CD8-positive, alpha-beta memory T cell (primary cell): ENCODE results near the gene ATG14. TPM values are rescaled to one million over a fixed set of nuclear protein-coding genes. Genes with fewer than 3 reads are reported as not detected.
A peak's percentile ranks its signal among the peaks of the same experiment; 100 is the strongest.

ENCODE experiments used
- CTCF ChIA-PET: fragments of 350-600 bp; sonication (Branson Sonifier 250); formaldehyde crosslinking; loops from one replicate; lab custom pipeline; 2021; ENCODE audit warnings: antibody characterized with exemption; lab: Charles Lee
- POLR2A ChIA-PET: fragments of 350-600 bp; sonication (Branson Sonifier 250); formaldehyde crosslinking; loops from one replicate; lab custom pipeline; 2021; ENCODE audit warnings: antibody characterized with exemption; lab: Charles Lee
- DNase-seq, 5 donors: peaks; one replicate each; pipeline versions ENCODE4 v3.0.0 to v3.0.0-alpha.2; 2020 to 2022; ENCODE audit warnings: mixed read lengths in 1 of 5
- H3K27ac ChIP-seq: one replicate; pipeline ENCODE4 v1.7.0; 2013; ENCODE audit warnings: low read depth, mild to moderate bottlenecking, low read length, moderate library complexity
- H3K27me3 ChIP-seq: 2 replicates; pipeline ENCODE4 v1.7.0; 2013; ENCODE audit warnings: low read length, mild to moderate bottlenecking; ENCODE audit not compliant: insufficient read depth, poor library complexity, severe bottlenecking
- H3K36me3 ChIP-seq: 2 replicates; pipeline ENCODE4 v1.7.0; 2013; ENCODE audit warnings: mild to moderate bottlenecking, low read length, moderate library complexity; ENCODE audit not compliant: insufficient read depth
- H3K4me1 ChIP-seq: 2 replicates; pipeline ENCODE4 v1.7.0; 2013; ENCODE audit warnings: mild to moderate bottlenecking, low read length, moderate library complexity; ENCODE audit not compliant: insufficient read depth
- H3K4me3 ChIP-seq: 2 replicates; pipeline ENCODE4 v1.7.0; 2013; ENCODE audit warnings: mild to moderate bottlenecking, low read length
- H3K9me3 ChIP-seq: 2 replicates; pipeline ENCODE4 v1.7.0; 2013; ENCODE audit warnings: mild to moderate bottlenecking, low read length
- H3K27ac Mint-ChIP-seq, 8 donors: one replicate each; pipeline ENCODE4 v1.8.0; 2020 to 2021; ENCODE audit warnings: mixed read lengths in 8 of 8, mild to moderate bottlenecking in 6 of 8, inconsistent platforms in 3 of 8, moderate library complexity in 3 of 8
- H3K27me3 Mint-ChIP-seq, 2 donors: one replicate each; pipeline ENCODE4 v1.8.0; 2020 to 2021; ENCODE audit warnings: mixed read lengths in 2 of 2, mild to moderate bottlenecking in 1 of 2, moderate library complexity in 1 of 2
- H3K36me3 Mint-ChIP-seq, 3 donors: one replicate each; pipeline ENCODE4 v1.8.0; 2020 to 2021; ENCODE audit warnings: mixed read lengths in 3 of 3, inconsistent platforms in 1 of 3, mild to moderate bottlenecking in 1 of 3
- H3K4me1 Mint-ChIP-seq, 3 donors: one replicate each; pipeline ENCODE4 v1.8.0; 2020 to 2021; ENCODE audit warnings: mixed read lengths in 3 of 3, inconsistent platforms in 1 of 3, mild to moderate bottlenecking in 1 of 3
- H3K4me3 Mint-ChIP-seq, 7 donors: one replicate each; pipeline ENCODE4 v1.8.0; 2020 to 2021; ENCODE audit warnings: mixed read lengths in 7 of 7, mild to moderate bottlenecking in 6 of 7, moderate library complexity in 4 of 7, inconsistent platforms in 2 of 7
- H3K9me3 Mint-ChIP-seq, 5 donors: one replicate each; pipeline ENCODE4 v1.8.0; 2020 to 2022; ENCODE audit warnings: mixed read lengths in 5 of 5, mild to moderate bottlenecking in 3 of 5, moderate library complexity in 2 of 5, inconsistent platforms in 1 of 5
- polyA plus RNA-seq: library from polyadenylated mRNA; unstranded; fragments of 300-500 nt; fragmentation: Illumina TruSeq; gene quantifications from one replicate; pipeline ENCODE4 v1.2.3, GENCODE V29; 2021
- total RNA-seq, 2 experiments: library from RNA; stranded (reverse); gene quantifications; one replicate each; pipeline ENCODE4 v1.2.3, GENCODE V29; 2021

Gene ATG14
- total and polyA plus RNA-seq, 3 experiments from 2014 or later, result 7.3 to 8.2 (median 7.7) TPM

DNA sequence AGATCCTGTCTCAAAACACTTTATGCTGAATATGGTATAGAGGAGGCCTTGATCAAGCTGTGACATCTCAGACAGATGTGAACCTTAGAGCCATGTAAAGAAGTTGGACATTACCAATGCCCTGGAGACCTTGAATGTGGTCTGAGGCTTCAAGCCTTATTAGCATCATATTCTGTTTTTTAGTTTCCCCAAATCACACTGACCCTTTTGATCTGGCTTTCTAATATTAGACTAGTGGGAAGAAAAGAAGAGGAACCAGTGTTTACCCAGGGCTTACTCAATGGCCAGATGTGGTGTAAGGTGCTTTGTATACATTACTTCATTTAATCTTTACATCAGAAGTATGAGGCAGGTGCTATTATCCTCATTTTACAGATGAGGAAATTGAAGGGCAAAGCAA, 39.4 kb upstream of the ATG14 start:
- no peaks in the 10 kb centered on the region for H3K36me3 Mint-ChIP-seq
- H3K27me3 ChIP-seq, result no peaks in the 10 kb centered on the region
- H3K9me3 ChIP-seq, result no peaks in the 10 kb centered on the region
- H3K27me3 Mint-ChIP-seq, result peaks cover 0 to 7% of the 10 kb centered on the region in 2 donors
- no peaks in the 10 kb centered on the region for H3K36me3 ChIP-seq
- CTCF ChIA-PET, result no interaction called here
- no peaks in the 10 kb centered on the region for H3K4me1 ChIP-seq
- H3K27ac ChIP-seq, result no peak overlapping the region
- H3K4me3 ChIP-seq, result no peak overlapping the region
- H3K9me3 Mint-ChIP-seq, result peaks cover 0 to 1% (median 0%) of the 10 kb centered on the region in 5 donors
- H3K27ac Mint-ChIP-seq, result no peak overlapping the region
- no peak for DNase-seq
- no peak overlapping the region for H3K4me3 Mint-ChIP-seq
- H3K4me1 Mint-ChIP-seq, result peaks cover 0 to 4% (median 0%) of the 10 kb centered on the region in 3 donors
- POLR2A ChIA-PET, result no interaction called here

DNA sequence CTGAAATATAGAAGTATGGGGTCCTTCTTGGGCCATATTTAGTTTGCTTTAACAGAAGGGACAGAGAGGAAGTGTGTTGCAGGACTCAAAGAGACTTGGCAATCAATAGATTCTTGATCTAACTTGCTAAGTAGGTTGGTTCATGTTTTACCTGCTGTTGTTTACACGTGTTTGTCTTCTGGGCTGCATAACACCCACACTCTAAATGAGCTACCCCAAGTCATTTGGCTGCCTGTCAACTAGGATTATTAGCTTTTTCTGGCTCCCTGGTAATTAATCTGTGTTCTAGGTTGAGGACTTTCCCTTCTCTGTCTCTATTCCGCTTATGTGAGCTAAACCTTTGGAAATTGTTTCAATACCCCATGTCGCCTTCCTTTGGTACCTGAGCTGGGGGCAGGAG, 38.9 kb upstream of the ATG14 start:
- Histone ChIP-seq H3K4me1 (no peaks in the 10 kb centered on the region), H3K27ac (no peak overlapping the region), H3K36me3 (no peaks in the 10 kb centered on the region), H3K4me3 (no peak overlapping the region), H3K27me3 (no peaks in the 10 kb centered on the region), H3K9me3 (no peaks in the 10 kb centered on the region)
- CTCF ChIA-PET, result no interaction called here
- peak overlapping the region in 1 of 8 donors; percentile 81 for H3K27ac Mint-ChIP-seq
- no peak for DNase-seq
- H3K4me3 Mint-ChIP-seq, result no peak overlapping the region
- peaks cover 0 to 5% (median 0%) of the 10 kb centered on the region in 3 donors for H3K4me1 Mint-ChIP-seq
- H3K9me3 Mint-ChIP-seq, result peaks cover 0 to 1% (median 0%) of the 10 kb centered on the region in 5 donors
- peaks cover 0 to 7% of the 10 kb centered on the region in 2 donors for H3K27me3 Mint-ChIP-seq
- POLR2A ChIA-PET, result interaction anchor here (0.5 kb wide), 1 partner anchor 78 kb away, joined by 3 read pairs; no protein-coding TSS in a partner anchor
- no peaks in the 10 kb centered on the region for H3K36me3 Mint-ChIP-seq

GRCh38 chr14:55450124-55450523, 38.5 kb upstream of the ATG14 start:
- Mint-ChIP-seq H3K9me3 (no peaks in the 10 kb centered on the region), H3K4me3 (no peak overlapping the region), H3K36me3 (no peaks in the 10 kb centered on the region), H3K27ac (no peak overlapping the region), H3K27me3 (peaks cover 0 to 7% of the 10 kb centered on the region in 2 donors), H3K4me1 (peaks cover 0 to 5% (median 0%) of the 10 kb centered on the region in 3 donors)
- Histone ChIP-seq H3K4me1 (no peaks in the 10 kb centered on the region), H3K27me3 (no peaks in the 10 kb centered on the region), H3K9me3 (no peaks in the 10 kb centered on the region), H3K36me3 (no peaks in the 10 kb centered on the region), H3K4me3 (no peak overlapping the region), H3K27ac (no peak overlapping the region)
- POLR2A ChIA-PET, result interaction anchor here (0.5 kb wide), 1 partner anchor 78 kb away, joined by 3 read pairs; no protein-coding TSS in a partner anchor
- no peak for DNase-seq
- CTCF ChIA-PET, result no interaction called here

GRCh38 chr14:55449116-55449515, 37.5 kb upstream of the ATG14 start:
- ChIA-PET POLR2A (interaction anchor here (0.5 kb wide), 1 partner anchor 10 kb away, joined by 9 read pairs; no protein-coding TSS in a partner anchor), CTCF (no interaction called here)
- H3K9me3 ChIP-seq, result no peaks in the 10 kb centered on the region
- DNase-seq, result no peak
- H3K4me3 ChIP-seq, result no peak overlapping the region
- no peaks in the 10 kb centered on the region for H3K27me3 ChIP-seq
- Mint-ChIP-seq H3K4me3 (no peak overlapping the region), H3K36me3 (no peaks in the 10 kb centered on the region), H3K27me3 (peaks cover 0 to 7% of the 10 kb centered on the region in 2 donors), H3K4me1 (peaks cover 0 to 5% (median 0%) of the 10 kb centered on the region in 3 donors), H3K27ac (no peak overlapping the region), H3K9me3 (no peaks in the 10 kb centered on the region)
- H3K36me3 ChIP-seq, result no peaks in the 10 kb centered on the region
- no peaks in the 10 kb centered on the region for H3K4me1 ChIP-seq
- no peak overlapping the region for H3K27ac ChIP-seq

GRCh38 chr14:55448141-55448614, 36.5 kb upstream of the ATG14 start:
- Histone ChIP-seq H3K27ac (no peak overlapping the region), H3K4me1 (no peaks in the 10 kb centered on the region), H3K36me3 (no peaks in the 10 kb centered on the region), H3K27me3 (no peaks in the 10 kb centered on the region), H3K9me3 (no peaks in the 10 kb centered on the region), H3K4me3 (no peak overlapping the region)
- DNase-seq, result no peak
- Mint-ChIP-seq H3K4me3 (no peak overlapping the region), H3K9me3 (no peaks in the 10 kb centered on the region), H3K27ac (peak overlapping the region in 1 of 8 donors; percentile 63), H3K36me3 (no peaks in the 10 kb centered on the region), H3K27me3 (no peaks in the 10 kb centered on the region), H3K4me1 (peaks cover 0 to 5% (median 0%) of the 10 kb centered on the region in 3 donors)
- ChIA-PET POLR2A (no interaction called here), CTCF (interaction anchor here (2.9 kb wide), 1 partner anchor 13 kb away, joined by 18 read pairs; no protein-coding TSS in a partner anchor)

GRCh38 chr14:55446833-55447232, 35.2 kb upstream of the ATG14 start:
- ChIA-PET CTCF (interaction anchor here (0.6 to 2.9 kb wide), 21 partner anchors 8 to 1042 kb away, joined by 3 to 18 read pairs (median 4); no protein-coding TSS in a partner anchor), POLR2A (no interaction called here)
- Histone ChIP-seq H3K27me3 (no peaks in the 10 kb centered on the region), H3K27ac (no peak overlapping the region), H3K4me1 (no peaks in the 10 kb centered on the region), H3K36me3 (no peaks in the 10 kb centered on the region), H3K9me3 (no peaks in the 10 kb centered on the region), H3K4me3 (no peak overlapping the region)
- Mint-ChIP-seq H3K36me3 (no peaks in the 10 kb centered on the region), H3K4me3 (no peak overlapping the region), H3K27me3 (no peaks in the 10 kb centered on the region), H3K4me1 (peaks cover 0 to 5% (median 0%) of the 10 kb centered on the region in 3 donors), H3K27ac (no peak overlapping the region), H3K9me3 (no peaks in the 10 kb centered on the region)
- DNase-seq, result no peak

DNA sequence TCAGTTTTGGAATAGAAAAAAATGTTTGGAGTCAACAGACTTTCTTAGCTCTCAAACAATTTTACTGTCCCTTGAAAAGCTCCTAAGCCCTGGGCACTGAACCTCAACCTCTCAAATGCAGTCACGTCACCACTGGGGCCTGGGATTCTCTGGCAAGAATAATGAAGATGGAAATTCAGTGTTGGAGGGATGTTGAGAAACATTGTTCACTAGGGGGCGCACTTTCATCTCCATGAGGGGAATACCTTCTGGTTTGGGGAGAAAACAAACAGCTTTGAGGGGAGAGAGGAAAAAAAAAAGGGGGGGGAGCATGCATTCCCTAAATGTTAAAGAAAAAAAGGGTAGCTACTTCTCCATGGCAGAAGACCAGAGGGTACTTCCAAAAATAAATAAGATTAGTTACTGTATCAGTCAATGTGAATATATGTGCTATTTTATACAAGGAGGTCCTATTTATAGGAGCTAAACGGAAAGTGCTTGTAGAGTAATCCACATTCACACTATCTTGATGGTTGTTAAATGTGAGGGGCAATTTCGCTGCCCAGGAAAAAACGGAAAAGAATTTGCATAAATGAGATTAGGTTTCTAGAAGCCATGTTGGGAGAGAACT, 34.6 kb upstream of the ATG14 start:
- POLR2A ChIA-PET, result no interaction called here
- peak; percentile 20 to 61 (median 33) for DNase-seq
- no peaks in the 10 kb centered on the region for H3K9me3 Mint-ChIP-seq

DNA sequence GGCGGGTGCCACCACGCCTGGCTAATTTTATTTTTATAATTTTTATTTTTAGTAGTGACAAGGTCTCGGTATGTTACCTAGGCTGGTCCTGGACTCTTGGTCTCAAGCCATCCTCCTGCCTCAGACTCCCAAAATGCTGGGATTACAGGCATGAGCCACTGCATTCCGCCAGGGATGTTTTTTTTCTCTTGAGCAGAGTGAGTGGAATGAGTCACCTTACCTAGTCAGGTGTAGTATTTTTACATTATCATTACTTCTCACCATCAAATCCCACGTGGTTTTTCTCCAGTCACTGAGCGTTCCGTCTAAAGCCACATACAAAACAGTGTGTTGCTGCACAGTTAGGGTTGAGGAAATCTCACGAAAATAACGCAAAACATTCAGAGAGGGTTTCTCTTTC, 29.7 kb upstream of the ATG14 start:
- ChIA-PET CTCF (no interaction called here), POLR2A (no interaction called here)
- Mint-ChIP-seq H3K4me3 (no peak overlapping the region), H3K4me1 (peaks cover 0 to 4% (median 0%) of the 10 kb centered on the region in 3 donors), H3K9me3 (no peaks in the 10 kb centered on the region), H3K36me3 (no peaks in the 10 kb centered on the region), H3K27me3 (peaks cover 0 to 5% of the 10 kb centered on the region in 2 donors), H3K27ac (no peak overlapping the region)
- H3K4me3 ChIP-seq, result no peak overlapping the region
- no peaks in the 10 kb centered on the region for H3K4me1 ChIP-seq
- H3K27ac ChIP-seq, result no peak overlapping the region
- DNase-seq, result no peak
- no peaks in the 10 kb centered on the region for H3K36me3 ChIP-seq
- H3K9me3 ChIP-seq, result no peaks in the 10 kb centered on the region
- H3K27me3 ChIP-seq, result no peaks in the 10 kb centered on the region

More for the DNA sequence above, 34.6 kb upstream of the ATG14 start:
- Histone ChIP-seq H3K27ac (no peak overlapping the region), H3K27me3 (no peaks in the 10 kb centered on the region), H3K9me3 (no peaks in the 10 kb centered on the region), H3K36me3 (no peaks in the 10 kb centered on the region), H3K4me3 (no peak overlapping the region), H3K4me1 (no peaks in the 10 kb centered on the region)
- no peaks in the 10 kb centered on the region for H3K27me3 Mint-ChIP-seq
- CTCF ChIA-PET, result interaction anchor here (0.6 to 2.9 kb wide), 21 partner anchors 8 to 1042 kb away, joined by 3 to 18 read pairs (median 4); no protein-coding TSS in a partner anchor
- peak overlapping the region in 1 of 8 donors; percentile 2 for H3K27ac Mint-ChIP-seq
- peaks cover 0 to 5% (median 0%) of the 10 kb centered on the region in 3 donors for H3K4me1 Mint-ChIP-seq
- no peak overlapping the region for H3K4me3 Mint-ChIP-seq
- H3K36me3 Mint-ChIP-seq, result no peaks in the 10 kb centered on the region
